ENCODE data around the gene GBGT1.

GBGT1 gene

DNA sequence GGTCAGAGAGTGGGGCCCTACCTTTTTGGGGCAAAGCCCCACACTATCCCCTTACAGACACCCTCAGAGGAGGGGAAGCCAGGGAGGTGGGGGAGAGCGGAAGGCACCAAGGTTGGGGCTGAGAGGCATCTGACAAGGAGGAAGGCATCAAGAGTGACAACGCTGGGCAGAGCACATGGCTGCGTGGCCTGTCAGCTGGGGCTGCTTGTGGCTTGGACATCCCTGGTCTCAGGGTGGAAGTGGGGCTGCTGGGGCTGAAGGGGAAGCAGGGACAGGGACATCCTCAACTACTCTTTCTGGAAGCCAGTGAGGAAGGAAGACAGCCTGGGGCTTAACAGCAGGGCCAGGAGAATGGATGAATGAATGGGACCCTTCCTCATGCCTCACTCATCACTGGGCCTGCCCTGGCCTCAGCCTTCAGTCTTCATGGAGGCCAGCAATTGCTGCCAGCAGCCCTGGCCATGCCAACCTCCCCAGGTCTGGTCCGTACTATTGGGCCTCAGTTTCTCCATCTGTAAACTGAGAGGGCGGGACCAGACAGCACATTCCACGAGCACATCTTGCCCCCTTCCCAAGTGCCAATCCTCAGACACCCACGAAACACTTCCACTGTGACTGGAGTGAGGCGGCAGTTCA lies 41.7 kb downstream of the GBGT1 start:
- TF ChIP-seq, protein P1, sequence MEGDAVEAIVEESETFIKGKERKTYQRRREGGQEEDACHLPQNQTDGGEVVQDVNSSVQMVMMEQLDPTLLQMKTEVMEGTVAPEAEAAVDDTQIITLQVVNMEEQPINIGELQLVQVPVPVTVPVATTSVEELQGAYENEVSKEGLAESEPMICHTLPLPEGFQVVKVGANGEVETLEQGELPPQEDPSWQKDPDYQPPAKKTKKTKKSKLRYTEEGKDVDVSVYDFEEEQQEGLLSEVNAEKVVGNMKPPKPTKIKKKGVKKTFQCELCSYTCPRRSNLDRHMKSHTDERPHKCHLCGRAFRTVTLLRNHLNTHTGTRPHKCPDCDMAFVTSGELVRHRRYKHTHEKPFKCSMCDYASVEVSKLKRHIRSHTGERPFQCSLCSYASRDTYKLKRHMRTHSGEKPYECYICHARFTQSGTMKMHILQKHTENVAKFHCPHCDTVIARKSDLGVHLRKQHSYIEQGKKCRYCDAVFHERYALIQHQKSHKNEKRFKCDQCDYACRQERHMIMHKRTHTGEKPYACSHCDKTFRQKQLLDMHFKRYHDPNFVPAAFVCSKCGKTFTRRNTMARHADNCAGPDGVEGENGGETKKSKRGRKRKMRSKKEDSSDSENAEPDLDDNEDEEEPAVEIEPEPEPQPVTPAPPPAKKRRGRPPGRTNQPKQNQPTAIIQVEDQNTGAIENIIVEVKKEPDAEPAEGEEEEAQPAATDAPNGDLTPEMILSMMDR (IDR thresholded peaks at IDR 0.05; ENCODE audit: low read depth, low read length), result no peak
- H3K4me3 ChIP-seq (replicated peaks in 1 of 2; ENCODE audit: low read depth in 2 of 2, low read length in 2 of 2), result no peak overlapping the region
- DNase-seq (ENCODE audit: low read depth in 2 of 2), result no peak

- H3K4me3 ChIP-seq (replicated peaks in 1 of 2; ENCODE audit: low read depth in 2 of 2, low read length in 2 of 2), result peak within 1 kb of the TSS; percentile 60 to 69
- TF ChIP-seq, protein P1 (IDR thresholded peaks at IDR 0.05; ENCODE audit: low read depth, low read length), result no peak
Measured at GRCh38 chr9:133121198-133121914, 42.4 kb downstream of the GBGT1 start, which contains the start of gene RALGDS. Gene RALGDS, minus strand, starts transcription at chr9:133121240. Its CDS starts 86 bp downstream, at chr9:133121154.

GRCh38 chr9:133120501-133121197 lies 43.1 kb downstream of the GBGT1 start:
- DNase-seq (ENCODE audit: low read depth in 2 of 2), result no peak
- TF ChIP-seq, protein P1 (IDR thresholded peaks at IDR 0.05; ENCODE audit: low read depth, low read length), result no peak
- H3K4me3 ChIP-seq (replicated peaks in 1 of 2; ENCODE audit: low read depth in 2 of 2, low read length in 2 of 2), result peak overlapping the region; percentile 60 to 69

More at GRCh38 chr9:133121198-133121914, 42.4 kb downstream of the GBGT1 start, which contains the start of gene RALGDS:
- peak; percentile 76 to 86 for DNase-seq (ENCODE audit: low read depth in 2 of 2)

- H3K4me3 ChIP-seq (replicated peaks in 1 of 2; ENCODE audit: low read depth in 2 of 2, low read length in 2 of 2), result peak overlapping the region; percentile 60 to 69
- TF ChIP-seq, protein P1 (IDR thresholded peaks at IDR 0.05; ENCODE audit: low read depth, low read length), result no peak
- DNase-seq (ENCODE audit: low read depth in 2 of 2), result no peak
Measured at GRCh38 chr9:133119846-133120500, 43.7 kb downstream of the GBGT1 start.

GRCh38 chr9:133119103-133119845 lies 44.4 kb downstream of the GBGT1 start:
- DNase-seq (ENCODE audit: low read depth in 2 of 2), result peak in 1 of 2 donors; percentile 15
- H3K4me3 ChIP-seq (replicated peaks in 1 of 2; ENCODE audit: low read depth in 2 of 2, low read length in 2 of 2), result peak overlapping the region; percentile 32 to 60
- TF ChIP-seq, protein P1 (IDR thresholded peaks at IDR 0.05; ENCODE audit: low read depth, low read length), result no peak

GRCh38 chr9:133118568-133118967 lies 45.1 kb downstream of the GBGT1 start:
- no peak overlapping the region for H3K4me3 ChIP-seq (replicated peaks in 1 of 2; ENCODE audit: low read depth in 2 of 2, low read length in 2 of 2)
- no peak for DNase-seq (ENCODE audit: low read depth in 2 of 2)

More at GRCh38 chr9:133118568-133118967, 45.1 kb downstream of the GBGT1 start:
- TF ChIP-seq, protein P1 (IDR thresholded peaks at IDR 0.05; ENCODE audit: low read depth, low read length), result no peak

Data from cardiac fibroblast (primary cell).